AG04450 (cell line): Measurements from ENCODE around the gene HSD17B3. TPM values are rescaled to one million over a fixed set of nuclear protein-coding genes. Genes with fewer than 3 reads are reported as not detected.

Experiments used
- CTCF ChIA-PET: fragments of 300-600, 350-600 bp; formaldehyde crosslinking; extraction: SDS; loops from one replicate; lab custom pipeline; 2022; ENCODE audit warnings: antibody characterized with exemption, inconsistent platforms; lab: Charles Lee
- POLR2A ChIA-PET: fragments of 350-600 bp; formaldehyde crosslinking; extraction: SDS; loops from one replicate; lab custom pipeline; 2021; ENCODE audit warnings: antibody characterized with exemption, inconsistent platforms; lab: Yijun Ruan, JAX
- DNase-seq: peaks from one replicate; pipeline ENCODE4 v3.0.0-alpha.2; 2011; ENCODE audit warnings: low read depth, low spot score
- H3K27ac ChIP-seq: one replicate; pipeline ENCODE4 v1.5.1; 2012; ENCODE audit warnings: low read depth, low read length, control low read depth
- H3K27me3 ChIP-seq: one replicate; pipeline ENCODE4 v1.6.0; 2012; ENCODE audit warnings: low read length; ENCODE audit not compliant: control insufficient read depth, insufficient read depth
- H3K4me3 ChIP-seq: 2 replicates; pipeline ENCODE4 v1.5.1; 2011; ENCODE audit warnings: mild to moderate bottlenecking, low read depth, low read length, control low read depth
- H3K9me3 ChIP-seq: 2 replicates; pipeline ENCODE4 v1.5.1; 2012; ENCODE audit warnings: low read length; ENCODE audit not compliant: control insufficient read depth, insufficient read depth
- polyA plus RNA-seq: library from polyadenylated mRNA; depleted of rRNA; stranded (reverse); fragments of >200 nt; gene quantifications from 2 replicates; pipeline ENCODE4 v1.2.3, GENCODE V29; 2011
- TF ChIP-seq, protein P1 (sequence below): IDR thresholded peaks from 2 replicates; pipeline ENCODE4 v1.5.1; 2011; ENCODE audit warnings: low read depth, low read length, control low read depth, inconsistent platforms

Gene HSD17B3
- polyA plus RNA-seq, 1 experiment: 0.12 TPM

DNA sequence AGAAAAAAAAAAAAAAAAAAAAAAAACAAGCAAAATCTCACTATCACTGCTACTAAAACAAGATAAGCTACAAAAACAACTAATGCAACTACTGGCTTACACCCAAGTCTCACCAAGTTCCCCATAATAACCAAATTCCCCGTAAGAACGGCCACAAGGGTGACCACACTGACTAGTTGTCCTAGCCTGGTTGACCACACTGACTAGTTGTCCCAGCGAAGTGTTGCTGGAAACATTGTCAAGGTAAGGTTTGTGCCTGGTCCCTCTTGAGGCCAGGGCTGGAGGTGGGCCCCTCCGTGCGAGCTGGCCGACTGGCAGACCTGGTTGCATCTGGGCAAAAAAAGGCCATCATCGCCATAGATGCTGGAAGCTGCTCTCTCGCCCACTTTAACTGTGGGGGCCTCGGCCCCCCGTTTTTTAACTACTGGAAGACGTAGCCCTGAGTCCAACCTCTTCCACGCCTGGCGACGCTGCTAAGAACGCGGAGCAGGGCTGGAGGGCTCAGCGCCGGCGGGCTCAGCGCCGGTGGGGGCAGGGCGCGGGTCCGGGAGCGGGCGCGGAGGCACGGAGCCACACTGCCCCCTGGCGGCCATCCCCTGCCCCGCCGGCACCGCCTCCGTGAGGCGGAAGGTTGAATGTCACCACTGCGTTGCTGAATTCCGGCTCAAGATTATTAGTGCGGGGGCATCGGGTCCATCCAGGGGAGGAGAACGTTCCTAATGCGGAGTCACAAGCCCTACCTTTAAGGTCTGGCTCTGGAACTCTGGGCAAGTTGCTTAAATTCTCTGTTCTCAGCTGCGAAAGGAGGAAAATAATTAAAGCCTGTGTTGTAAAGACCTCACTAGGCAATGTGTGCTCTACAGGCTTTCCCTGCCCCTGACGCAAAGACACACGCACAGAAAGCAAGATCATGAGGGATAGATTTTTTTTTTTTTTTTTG lies 84.0 kb downstream of the HSD17B3 start:
- POLR2A ChIA-PET: no interaction called here
- TF ChIP-seq, protein P1, sequence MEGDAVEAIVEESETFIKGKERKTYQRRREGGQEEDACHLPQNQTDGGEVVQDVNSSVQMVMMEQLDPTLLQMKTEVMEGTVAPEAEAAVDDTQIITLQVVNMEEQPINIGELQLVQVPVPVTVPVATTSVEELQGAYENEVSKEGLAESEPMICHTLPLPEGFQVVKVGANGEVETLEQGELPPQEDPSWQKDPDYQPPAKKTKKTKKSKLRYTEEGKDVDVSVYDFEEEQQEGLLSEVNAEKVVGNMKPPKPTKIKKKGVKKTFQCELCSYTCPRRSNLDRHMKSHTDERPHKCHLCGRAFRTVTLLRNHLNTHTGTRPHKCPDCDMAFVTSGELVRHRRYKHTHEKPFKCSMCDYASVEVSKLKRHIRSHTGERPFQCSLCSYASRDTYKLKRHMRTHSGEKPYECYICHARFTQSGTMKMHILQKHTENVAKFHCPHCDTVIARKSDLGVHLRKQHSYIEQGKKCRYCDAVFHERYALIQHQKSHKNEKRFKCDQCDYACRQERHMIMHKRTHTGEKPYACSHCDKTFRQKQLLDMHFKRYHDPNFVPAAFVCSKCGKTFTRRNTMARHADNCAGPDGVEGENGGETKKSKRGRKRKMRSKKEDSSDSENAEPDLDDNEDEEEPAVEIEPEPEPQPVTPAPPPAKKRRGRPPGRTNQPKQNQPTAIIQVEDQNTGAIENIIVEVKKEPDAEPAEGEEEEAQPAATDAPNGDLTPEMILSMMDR: peak; percentile 88
- peaks cover 34% of the 10 kb centered on the region for H3K27me3 ChIP-seq
- H3K4me3 ChIP-seq: peak overlapping the region; percentile 46
- DNase-seq: peak; percentile 11
- CTCF ChIA-PET: interaction anchor here (0.6 to 2.8 kb wide), 33 partner anchors 10 to 1744 kb away, joined by 3 to 20 read pairs (median 4); no protein-coding TSS in a partner anchor
- peaks cover 13% of the 10 kb centered on the region for H3K9me3 ChIP-seq
- H3K27ac ChIP-seq: no peak overlapping the region

DNA sequence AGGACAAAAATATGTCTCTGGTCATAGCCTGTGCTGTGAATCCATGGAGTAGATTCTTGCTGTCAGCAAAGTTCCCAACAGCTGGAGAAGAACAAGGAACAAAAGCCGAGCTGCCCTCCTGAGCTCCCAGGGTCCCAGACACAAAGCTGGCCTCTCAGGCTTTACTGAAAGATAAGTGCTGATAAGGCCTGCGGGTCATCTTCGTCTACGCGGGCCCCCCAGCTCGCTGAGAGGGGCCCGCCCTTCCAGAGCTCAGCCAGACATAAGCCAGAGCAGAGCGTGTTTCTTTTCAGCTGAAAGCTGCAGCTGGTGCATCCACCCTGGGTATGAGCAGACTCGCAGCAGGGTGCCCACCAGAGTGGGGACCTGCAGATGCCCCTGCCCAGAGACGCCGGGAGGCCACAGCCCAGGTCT lies 84.7 kb downstream of the HSD17B3 start:
- H3K27ac ChIP-seq: no peak overlapping the region
- H3K27me3 ChIP-seq: peaks cover 37% of the 10 kb centered on the region
- H3K9me3 ChIP-seq: peaks cover 13% of the 10 kb centered on the region
- CTCF ChIA-PET: interaction anchor here (0.6 to 2.8 kb wide), 27 partner anchors 10 to 1743 kb away, joined by 3 to 20 read pairs (median 4); no protein-coding TSS in a partner anchor
- TF ChIP-seq, protein P1: no peak
- no peak for DNase-seq
- H3K4me3 ChIP-seq: no peak overlapping the region
- POLR2A ChIA-PET: no interaction called here

DNA sequence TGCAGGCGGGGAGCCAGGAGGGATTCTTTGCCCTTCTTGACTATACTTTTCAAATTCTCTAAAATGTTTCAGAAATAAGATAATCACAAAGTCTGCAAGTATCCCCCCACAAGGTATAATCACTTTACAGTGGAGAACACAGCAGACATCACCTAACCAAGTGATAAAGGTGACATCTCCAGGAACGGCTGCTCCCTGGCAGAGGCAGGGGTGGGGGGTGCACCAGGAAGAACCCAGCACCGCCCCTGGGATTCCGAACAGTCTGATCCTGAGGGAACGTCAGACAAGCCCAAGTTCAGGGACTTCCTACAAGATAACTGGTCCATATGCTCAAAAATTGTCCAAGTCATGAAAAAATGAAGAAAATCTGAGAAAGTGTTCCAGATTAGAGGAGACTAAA lies 85.4 kb downstream of the HSD17B3 start:
- Histone ChIP-seq H3K27me3 (peaks cover 37% of the 10 kb centered on the region), H3K9me3 (peaks cover 13% of the 10 kb centered on the region), H3K4me3 (no peak overlapping the region), H3K27ac (no peak overlapping the region)
- ChIA-PET CTCF (interaction anchor here (0.8 to 2.4 kb wide), 5 partner anchors 9 to 489 kb away, joined by 3 to 13 read pairs (median 4); no protein-coding TSS in a partner anchor), POLR2A (no interaction called here)
- DNase-seq: no peak
- TF ChIP-seq, protein P1: no peak

DNA sequence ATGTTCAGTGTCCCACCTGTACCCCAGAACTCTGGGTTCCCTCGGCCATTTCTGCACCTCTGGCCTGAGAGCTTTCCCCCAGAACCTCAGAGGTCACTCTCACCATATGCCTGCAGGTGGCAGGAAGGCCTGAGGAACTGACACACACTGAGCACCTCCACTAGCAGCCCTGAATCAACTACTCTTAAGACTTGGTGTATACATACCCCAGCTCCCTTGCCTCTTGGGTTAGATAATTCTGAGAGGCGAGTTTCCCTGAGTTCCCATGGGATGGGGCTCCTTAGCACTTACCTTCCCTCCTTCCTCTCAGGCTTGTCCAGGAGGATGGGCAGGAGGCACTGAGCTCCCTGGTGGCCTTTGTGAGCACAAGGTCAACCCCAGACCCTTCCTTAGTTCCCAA lies 86.1 kb downstream of the HSD17B3 start:
- H3K27ac ChIP-seq: no peak overlapping the region
- ChIA-PET POLR2A (no interaction called here), CTCF (interaction anchor here (0.6 to 0.9 kb wide), 3 partner anchors 68 to 1048 kb away, joined by 3 to 11 read pairs (median 3); no protein-coding TSS in a partner anchor)

More for the DNA sequence above, 86.1 kb downstream of the HSD17B3 start:
- peaks cover 37% of the 10 kb centered on the region for H3K27me3 ChIP-seq
- no peak for DNase-seq
- peaks cover 13% of the 10 kb centered on the region for H3K9me3 ChIP-seq
- TF ChIP-seq, protein P1: no peak
- H3K4me3 ChIP-seq: no peak overlapping the region
